Measurements from ENCODE around the gene ATP2B3.
A peak's percentile ranks its signal among the peaks of the same experiment; 100 is the strongest.
"Not testable (repeated sequence)": the region's sequence is repeated elsewhere in the genome, so short reads cannot be mapped to it uniquely, and the experiment has no call there.

Gene ATP2B3

DNA sequence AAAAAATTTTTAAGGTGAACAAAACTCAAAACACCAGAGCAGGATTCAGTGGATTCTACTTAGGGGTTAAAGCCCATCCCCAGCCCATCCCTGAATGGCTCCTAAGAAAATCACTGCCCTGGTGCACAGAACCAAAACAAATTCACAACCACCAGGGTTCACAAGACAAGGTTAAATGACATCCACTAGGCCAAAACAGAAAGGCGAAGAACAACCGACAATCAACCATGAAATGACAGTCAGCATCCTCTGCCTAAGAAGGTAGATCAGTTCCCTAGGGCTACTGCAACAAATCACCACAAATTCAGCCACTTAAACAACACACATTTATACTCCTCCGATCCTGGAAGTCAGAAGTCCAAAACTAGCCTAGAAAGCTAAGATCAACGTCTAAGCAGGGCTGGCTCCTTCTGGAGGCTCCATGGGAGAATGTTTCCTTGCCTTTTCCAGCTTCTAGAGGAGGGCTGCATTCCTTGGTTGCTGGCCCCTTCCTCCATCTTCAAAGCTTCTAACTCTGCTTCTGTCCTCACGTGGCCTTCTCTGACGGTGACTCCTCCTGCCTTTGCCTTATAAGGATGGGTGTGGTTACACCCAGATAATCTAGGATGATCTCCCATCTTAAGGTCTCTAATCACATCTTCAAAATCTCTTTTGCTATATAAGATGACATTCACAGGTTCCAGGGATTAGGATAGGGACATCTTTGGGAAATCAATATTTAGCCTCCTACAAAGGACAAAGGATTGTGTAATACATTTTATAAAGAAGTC is 79.7 kb downstream of the ATP2B3 start:
- no peak for DNase-seq

DNA sequence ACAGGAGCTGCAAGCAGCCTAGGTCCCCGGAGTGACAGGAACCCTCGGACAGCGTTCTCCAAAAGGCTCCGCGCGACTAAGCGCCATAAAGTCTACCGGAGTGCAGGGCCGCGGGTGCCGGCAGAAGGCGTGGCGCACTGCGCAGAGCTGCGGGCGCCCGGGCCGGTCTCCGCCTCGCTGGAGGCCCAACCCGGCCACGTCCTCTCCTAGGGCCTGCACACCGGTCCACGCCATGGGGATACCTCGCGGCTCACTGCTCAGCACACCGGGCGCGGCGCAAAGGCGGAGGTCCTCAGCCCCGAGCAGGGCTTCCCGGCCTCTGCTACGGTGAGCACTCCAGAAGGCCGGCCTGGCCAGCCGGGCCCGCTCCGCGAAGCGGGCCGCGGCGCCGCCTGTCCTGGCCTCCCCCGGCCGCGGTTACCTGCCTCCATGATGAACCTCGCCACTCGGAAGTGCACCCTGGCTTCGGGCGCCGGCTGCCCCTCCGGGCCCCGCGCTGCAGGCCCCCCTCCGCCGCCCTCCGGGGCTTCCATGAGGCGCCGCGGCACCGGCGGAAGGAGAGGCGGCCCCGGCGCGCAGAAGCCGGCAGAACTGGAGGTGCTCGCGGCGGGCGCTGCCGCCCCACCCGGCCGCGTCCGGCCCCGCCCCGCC is 81.2 kb downstream of the ATP2B3 start, which contains the start of gene CCNQ:
Gene CCNQ (minus strand): TSS at position 599 of the 651 bp plus-strand sequence. CDS start 66 bp downstream, at position 533.
- DNase-seq, result peak in 5 of 6 experiments; percentile 6 to 68 (median 43)

DNA sequence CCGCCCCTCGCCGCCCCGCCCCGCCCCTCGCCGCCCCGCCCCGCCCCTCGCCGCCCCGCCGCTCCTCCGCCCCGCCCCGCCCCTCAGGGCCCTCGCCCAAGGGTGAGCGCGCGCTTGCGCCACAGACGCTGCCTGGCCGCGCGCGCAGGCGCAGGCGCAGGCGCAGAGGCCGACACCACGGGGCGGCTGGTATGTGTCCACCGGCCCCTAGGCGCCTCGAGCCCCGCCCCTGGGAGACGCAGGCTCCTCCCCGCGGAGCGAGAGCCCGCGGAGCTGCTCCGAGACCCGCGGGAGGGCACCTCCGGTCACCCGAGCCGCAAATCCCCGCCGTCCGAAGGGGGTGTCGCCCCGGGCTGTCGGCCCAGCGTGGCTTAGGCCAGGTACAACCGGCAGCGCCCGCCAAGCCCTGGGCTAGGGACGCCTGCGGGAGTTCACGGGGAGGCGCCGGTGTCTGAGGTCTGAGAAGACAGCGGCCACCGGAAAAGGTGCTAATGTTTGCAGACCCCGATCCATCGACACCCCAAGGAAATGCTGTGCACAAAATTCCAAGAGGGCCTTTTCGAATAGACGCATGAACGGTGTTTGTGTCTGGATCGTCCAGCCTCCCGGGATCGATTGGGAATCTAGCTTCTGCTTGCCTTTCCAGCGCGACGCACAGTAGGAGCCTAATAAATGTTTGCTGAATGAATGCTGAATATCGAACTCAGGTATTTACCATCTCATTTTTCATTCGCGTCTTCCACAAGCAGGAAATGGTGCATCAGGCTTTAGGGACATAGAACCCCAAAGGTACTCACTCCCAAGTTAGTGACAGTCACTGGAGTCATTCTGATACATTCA is 82.0 kb downstream of the ATP2B3 start:
- peak; percentile 59 to 85 (median 78) for DNase-seq

DNA sequence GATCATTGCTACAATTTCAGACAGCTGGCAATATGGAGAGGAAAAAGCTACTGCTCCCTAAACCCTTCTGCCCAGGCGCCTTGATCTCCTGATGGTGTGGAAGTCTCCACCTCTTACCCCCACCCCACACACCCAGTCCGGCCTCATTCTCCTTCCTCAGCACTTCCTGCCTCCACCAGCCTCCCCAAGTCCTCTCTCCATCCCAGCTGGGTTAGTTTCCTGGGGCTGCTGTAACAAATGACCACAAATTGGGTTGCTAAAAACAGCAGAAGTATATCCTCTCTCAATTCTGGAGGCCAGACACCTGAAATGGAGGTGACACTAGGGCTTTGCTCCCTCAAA is 82.6 kb downstream of the ATP2B3 start:
- no peak for DNase-seq

DNA sequence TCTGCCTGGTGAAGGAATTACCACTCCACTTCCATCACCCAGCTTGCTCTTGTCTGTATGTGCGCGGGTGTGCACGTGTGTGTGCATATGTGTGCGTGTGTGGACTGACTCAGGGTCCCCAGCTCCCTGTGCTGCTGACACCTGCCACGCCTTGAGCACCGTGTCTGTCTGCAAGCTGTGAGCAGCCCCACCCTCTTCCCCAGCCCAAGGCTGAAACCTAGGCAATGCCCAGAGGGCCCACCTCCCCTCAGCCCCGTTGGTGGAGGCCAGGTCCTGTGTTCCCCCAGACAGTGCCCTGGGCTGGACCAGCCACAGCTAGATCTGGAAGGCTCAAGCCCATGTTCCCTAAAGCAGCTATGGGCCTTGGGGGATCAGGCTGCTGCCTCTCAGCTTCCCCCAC is 83.5 kb downstream of the ATP2B3 start:
- DNase-seq, result no peak

DNA sequence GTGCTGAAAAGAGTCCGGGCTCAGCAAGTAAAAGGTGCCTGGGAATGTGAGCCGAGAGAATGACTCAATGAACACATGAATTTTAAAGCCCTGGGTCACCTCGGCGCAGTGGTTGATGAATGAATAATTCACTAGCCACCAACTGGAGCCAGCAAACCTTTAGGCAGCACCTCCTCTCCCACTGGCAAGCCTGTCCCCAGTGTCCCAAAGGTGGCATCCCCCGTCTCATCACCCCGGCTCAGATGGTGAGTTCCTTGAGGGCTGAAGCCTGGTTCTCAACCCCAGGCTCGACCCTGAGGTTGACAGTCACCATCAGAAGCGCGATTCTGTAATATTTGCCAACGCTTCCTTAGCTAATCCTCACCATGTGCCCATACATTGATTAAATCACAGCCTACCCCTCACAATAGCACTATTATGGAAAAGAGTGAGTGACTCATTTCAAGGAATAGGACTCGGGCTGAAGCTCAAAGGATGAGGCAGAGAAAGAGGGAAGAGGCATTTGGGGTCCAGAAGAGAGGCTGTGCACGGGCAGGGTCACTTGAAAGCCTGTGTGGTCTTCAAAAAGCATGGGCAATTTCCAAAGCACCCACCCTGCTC is 84.2 kb downstream of the ATP2B3 start:
- DNase-seq, result no peak

DNA sequence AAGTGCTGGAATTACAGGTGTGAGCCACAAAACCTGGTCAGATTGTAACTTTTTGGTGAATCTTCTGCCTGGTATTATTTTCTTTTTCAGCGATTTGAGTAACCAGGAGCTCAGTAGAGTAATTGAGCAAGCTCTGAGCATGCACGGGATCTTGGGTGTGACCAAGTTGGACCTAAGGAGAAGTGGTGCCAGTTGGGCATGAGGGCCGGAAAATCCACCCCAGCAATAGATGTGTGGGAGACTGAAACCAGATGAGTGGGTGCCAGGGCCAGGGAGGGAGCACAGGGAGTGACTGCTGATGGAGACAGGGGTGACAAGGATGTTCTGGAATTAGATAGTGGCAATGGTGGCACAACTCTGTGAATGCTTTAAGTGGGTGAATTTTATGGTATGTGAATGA is 85.2 kb downstream of the ATP2B3 start:
- DNase-seq, result no peak

DNA sequence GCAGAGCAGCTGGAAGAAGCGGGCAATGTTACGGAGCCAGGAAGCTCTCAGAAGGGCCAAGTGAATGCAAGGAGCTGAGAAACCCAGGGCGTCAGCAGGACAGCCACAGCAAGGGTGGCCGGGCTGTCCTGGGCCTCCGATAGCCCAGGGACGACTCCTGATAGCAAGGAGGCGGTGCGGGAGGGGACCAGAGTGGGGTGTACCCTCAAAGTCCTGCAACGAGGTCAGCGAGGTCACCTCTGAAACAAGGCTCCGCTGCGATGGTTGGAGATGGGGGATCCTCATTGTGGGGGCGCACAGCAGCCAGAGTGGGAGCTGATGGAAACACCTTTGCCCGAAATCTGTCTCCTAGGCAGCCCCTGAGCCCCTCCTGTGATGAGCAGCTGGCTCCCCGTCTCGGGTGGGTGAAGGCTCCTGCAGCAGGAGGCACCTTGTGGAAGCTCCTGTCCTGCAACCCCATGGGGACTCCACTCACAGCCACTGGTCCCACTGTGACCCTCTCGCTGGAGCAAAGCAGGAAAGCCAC is 85.8 kb downstream of the ATP2B3 start:
- DNase-seq, result no peak

DNA sequence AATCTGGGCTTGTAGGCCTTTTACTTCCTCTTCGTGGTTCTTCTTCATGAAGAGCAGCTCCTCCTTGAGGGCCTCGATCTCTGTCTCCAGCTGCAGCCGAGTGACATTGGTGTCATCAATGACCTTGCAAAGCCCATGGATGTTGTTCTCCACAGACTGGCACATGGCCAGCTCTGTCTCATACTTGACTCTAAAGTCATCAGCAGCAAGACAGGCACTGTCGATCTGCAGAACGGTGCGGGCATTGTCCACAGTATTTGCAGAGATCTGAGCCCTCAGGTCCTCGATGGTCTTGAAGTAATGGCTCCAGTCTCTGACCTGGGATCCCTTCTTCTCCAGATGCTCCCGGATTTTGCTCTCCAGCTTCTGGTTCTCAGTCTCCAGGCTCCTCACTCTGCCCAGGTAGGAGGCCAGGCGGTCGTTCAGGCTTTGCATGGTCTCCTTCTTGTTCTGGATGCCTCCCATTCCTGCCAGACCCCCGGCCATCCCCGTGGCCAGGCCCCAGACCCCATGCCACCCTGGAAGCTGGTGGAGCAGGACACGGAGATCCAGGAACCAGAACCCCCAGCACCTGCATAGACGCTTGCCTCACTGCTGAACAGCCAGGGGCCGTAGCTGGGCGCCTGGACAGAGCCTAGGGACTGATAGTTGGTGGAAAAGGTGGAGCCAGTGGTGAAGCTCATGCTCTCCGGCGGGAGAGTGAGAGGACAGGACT is 87.4 kb downstream of the ATP2B3 start:
- DNase-seq, result not testable (repeated sequence)

DNA sequence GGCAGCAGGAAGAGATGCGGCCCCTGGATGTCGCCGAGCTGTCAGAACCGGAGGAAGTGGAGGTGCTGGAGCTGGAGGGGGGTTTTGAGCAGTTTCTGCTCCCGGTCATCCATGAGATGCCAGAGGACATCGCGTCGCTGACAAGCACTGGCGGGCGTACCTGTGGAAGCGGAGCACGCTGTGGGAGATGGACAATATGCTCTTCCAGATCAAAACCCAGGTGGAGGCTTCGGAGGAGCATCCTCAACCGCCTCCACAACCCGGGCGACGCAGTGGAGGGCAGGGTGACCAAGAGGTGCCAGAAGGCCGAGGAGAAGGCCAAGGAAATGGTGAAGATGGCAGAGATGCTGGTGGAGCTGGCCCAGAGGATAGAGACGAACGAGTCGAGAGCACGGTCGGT is 89.1 kb downstream of the ATP2B3 start:
- no peak for DNase-seq

DNA sequence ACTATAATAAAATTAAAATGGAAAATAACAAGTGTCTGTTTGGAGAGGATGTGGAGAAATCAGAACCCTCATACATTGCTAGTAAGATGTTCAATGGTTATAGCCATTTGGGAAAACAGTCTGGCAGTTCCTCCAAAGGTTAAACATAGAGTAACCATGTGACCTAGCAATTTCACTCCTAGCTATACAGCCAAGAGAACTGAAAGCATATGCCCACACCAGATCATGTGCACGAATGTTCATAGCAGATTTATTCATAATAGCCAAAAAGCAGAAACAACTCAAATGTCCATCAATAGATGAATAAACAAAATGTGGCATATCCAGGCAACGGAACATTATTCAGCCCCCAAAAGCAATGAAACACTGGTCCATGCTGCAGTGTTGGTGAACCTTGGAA is 90.9 kb downstream of the ATP2B3 start:
- DNase-seq, result no peak

DNA sequence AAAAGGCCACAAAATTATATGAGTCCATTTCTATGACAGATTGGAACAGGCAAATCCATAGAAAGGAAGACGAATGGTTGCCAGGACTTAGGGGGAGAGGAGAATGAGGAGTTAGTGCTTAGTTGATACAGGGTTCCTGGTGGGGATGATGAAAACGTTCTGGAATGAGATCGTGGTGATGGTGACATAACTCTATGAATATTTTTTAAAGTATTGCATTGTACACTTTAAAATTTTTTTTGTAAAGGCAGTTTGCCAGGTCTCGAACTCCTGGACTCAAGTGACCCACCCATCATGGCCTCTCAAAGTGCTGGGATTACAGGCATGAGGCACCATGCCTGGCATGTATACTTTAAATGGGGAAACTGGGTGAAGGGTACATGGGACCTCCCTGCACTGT is 91.4 kb downstream of the ATP2B3 start:
- no peak for DNase-seq

DNA sequence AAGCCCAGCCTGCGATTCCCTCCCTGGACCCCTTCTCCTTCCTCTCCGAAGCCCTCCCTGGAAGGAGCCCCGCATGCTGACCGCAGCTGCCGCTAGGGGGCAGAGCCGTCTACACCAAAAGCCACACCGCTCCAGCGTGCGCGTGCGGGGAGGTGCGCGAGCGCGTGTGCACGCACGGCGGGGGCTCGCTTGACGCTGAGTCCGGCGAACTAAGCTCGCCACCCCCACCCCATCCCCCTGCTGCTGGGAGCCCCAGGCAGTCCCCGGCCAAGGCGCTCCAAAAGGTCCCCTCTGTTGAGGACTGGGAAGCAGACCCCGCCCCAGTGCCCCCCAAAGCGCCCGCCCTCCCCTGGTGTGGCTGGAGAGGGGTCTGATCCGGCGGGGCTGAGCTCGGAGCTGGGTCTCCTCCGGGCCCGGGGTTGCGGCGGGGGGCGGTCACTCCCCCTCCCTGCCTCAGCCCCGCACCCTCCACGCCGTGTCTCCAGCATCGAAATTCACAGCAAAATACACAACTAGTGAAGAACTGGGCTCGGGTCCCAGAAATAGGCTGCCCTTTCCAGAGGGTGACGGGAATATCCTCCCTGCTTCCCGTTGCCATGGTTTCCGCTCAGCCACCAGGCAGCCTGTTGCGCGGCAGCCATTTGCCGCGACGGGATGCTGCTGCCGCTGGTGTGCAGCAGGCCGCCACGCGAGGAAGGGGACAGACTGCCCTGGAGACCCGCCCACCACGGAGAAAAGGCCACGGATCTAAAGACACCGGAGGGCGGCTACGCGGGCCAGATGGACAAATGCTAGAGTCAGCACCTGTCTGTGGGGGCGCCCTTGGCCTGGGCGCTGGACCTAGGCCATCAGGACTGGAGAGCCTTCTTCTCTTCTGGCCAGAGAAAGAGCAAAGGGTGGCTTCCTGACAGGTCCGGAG is 92.7 kb downstream of the ATP2B3 start:
- peak; percentile 42 to 76 (median 66) for DNase-seq

DNA sequence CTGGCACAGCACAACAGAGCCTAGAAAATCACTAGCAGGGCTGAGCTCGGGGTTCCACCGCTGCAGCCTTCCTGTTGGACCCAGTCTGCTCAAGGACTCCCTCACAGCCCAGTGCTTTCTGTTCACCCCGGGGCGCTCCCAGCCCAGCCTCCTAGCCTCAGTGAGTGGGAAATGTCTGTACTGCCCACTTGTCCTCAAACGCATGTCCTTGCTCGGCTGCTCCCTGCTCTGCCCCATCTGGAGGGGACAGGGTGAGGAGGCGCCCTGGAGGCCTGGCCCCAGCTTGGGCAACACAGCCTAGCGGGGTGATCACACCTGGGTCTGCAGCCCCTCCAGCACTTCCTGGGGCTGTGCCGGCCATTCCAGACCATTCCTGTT is 93.4 kb downstream of the ATP2B3 start:
- DNase-seq, result no peak

DNA sequence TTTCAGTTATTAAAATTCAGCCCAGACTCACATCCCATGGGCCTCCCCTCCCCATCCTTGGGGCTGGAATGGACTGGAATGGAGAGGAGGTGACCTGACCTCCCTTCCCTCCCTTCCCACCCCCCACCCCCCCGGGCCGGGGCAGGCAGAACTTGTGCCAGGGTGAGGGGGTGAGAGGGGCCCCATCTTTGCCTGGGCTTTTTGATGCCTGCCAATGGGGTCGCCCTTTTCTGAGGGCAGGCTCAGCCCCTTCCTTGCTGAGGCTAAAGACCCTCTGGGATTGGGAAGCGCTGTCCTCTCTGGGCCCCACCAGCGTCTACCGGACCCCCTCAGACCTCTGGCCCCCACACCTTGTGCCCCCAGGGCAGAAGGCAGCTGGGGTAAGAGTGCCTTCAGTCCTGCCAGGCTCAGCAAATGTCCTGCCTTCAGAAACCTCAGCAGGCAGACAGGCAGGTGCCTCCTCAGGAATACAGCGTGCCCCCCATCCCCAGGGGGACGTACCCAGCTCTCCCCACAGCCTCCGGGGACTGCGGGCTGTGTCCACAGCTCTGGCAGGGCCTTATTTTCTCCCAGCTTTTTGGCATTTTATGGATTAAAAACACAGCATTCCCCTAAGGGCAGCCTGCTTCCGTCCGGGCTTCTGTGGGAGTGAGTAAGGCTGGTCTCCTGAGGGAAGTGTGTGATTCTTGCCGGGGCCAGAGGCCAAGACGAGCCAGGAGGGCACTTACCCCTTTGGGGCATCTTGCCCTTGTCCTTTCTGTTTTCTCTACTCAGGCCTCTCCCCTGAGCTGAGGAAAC is 94.1 kb downstream of the ATP2B3 start:
- no peak for DNase-seq

DNA sequence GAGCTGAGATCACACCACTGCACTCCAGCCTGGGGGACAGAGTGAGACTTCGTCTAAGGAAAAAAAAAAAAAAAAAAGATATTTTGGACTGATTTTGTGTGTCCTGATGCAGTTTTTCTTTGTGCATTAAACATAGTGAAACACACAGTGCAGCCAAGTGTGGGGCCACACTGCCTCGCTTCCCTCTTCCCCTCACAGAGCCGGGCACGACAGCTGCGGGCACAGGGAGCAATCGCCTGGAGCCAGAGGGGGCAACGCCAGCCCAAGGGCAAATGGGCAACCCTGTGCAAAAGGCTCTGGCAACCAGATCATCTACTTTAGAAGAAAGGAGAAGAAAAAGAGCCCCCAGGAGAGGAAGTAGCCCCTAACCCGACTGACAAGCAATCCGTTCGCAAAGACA is 95.0 kb downstream of the ATP2B3 start:
- no peak for DNase-seq

DNA sequence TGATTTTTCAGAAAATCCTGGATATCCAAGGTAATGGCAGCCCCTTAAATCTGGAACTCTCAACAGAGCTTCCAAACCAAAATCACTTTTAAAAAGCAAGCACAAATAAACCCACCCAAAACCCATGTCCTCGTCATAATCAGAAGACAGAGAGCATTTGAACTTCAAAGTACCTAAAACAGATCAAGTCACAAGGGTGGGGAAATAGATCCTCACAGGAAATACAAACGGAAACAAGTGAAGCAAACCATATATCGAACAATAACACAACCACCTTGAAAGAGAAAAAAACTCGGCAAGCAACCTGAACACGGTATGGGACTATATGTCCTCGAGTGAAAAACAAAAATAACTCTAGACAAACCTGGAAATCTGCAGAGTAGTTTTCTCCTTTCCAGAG is 97.4 kb downstream of the ATP2B3 start:
- DNase-seq, result peak in 2 of 6 experiments; percentile 10 to 15

DNA sequence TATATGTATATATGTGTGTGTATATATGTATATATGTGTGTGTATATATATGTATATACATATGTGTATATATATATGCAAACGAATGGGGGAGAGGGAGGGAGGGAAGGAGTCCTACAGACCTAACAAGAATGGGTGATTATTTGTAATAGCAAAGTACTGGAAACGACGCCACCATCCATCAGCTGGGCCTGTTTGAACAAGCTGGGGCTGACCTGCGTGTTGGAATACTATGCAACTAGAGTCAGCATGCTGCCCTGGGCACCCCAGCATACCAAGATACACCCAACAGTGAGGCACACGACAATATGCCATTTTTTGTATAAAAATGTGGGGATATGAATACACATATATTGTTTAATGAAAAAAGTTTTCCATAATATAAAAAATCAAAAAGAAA is 103.1 kb downstream of the ATP2B3 start:
- DNase-seq, result no peak

DNA sequence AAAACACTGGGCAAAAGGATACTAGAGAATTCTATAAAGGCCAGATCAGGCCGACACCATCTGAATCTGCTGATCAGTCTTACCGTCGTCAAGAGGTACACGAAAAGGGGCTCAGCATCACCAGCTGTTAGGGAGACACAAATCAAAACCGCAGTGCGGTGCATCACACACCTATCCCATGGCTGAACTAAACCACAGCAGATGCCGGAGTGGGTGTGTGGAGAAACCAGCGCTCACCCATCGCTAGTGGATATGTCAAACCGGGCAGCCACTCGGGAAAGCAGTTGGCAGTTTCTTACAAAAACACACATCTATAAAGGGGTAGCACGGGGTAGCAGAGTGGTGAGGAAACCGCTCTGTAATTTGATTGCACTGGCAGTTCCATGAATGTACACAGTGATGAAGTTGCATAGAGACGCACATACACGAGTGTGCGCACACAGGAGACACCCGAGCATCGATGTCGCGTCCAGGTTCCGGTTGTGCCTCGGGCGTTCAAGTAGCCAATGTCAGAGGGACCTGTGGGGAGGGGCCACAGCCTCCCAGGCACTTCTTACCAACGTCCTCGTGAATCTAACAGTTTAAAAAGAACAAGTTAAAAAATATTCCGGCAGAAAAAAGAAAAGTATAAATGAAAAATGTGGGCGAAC is 104.6 kb downstream of the ATP2B3 start:
- DNase-seq, result no peak
